Mesenteric fat pad (tissue), 1 donor: ENCODE measurements around the gene MGAT1. TPM values are rescaled to one million over a fixed set of nuclear protein-coding genes. Genes with fewer than 3 reads are reported as not detected.
A peak's percentile ranks its signal among the peaks of the same experiment; 100 is the strongest.
"Not testable (repeated sequence)": the region's sequence is repeated elsewhere in the genome, so short reads cannot be mapped to it uniquely, and the experiment has no call there.

Experiments used
- DNase-seq: peaks from one replicate; pipeline ENCODE4 v3.0.0-alpha.2; 2020; ENCODE audit warnings: low spot score
- total RNA-seq: library from RNA; stranded (reverse); fragmentation: NEBNext Ultra II Directional; extraction: Animal tissue kit (Norgen Biotek cat#: 25700); gene quantifications from one replicate; pipeline ENCODE4 v1.2.1, GENCODE V29; 2021
- donor health status: DM: yes; HTN: yes; CAD: no.

Gene MGAT1
- total RNA-seq, 1 donor from 2014 or later, result 380 TPM

GRCh38 chr5:180786531-180787398 is 15.8 kb downstream of the MGAT1 start:
- DNase-seq, result no peak

- no peak for DNase-seq
These were observed 16.8 kb downstream of the MGAT1 start for GRCh38 chr5:180785794-180786221.

- no peak for DNase-seq
These were observed 17.4 kb downstream of the MGAT1 start for GRCh38 chr5:180785121-180785781.

GRCh38 chr5:180784497-180785097 is 18.0 kb downstream of the MGAT1 start:
- no peak for DNase-seq

- DNase-seq, result no peak
These were observed 19.1 kb downstream of the MGAT1 start for GRCh38 chr5:180783340-180784052.

- no peak for DNase-seq
These were observed 19.9 kb downstream of the MGAT1 start for GRCh38 chr5:180782748-180783147.

GRCh38 chr5:180781900-180782326 is 20.7 kb downstream of the MGAT1 start:
- not testable (repeated sequence) for DNase-seq

- no peak for DNase-seq
These were observed 22.5 kb downstream of the MGAT1 start for GRCh38 chr5:180779985-180780610.

GRCh38 chr5:180777475-180777874 is 25.1 kb downstream of the MGAT1 start:
- no peak for DNase-seq

- no peak for DNase-seq
These were observed 26.2 kb downstream of the MGAT1 start for GRCh38 chr5:180776376-180776775.

GRCh38 chr5:180775624-180776023 is 27.0 kb downstream of the MGAT1 start:
- DNase-seq, result peak; percentile 71

GRCh38 chr5:180771839-180772238 is 30.8 kb downstream of the MGAT1 start:
- no peak for DNase-seq

GRCh38 chr5:180769821-180770220 is 32.8 kb downstream of the MGAT1 start:
- no peak for DNase-seq

- DNase-seq, result no peak
These were observed 47.0 kb downstream of the MGAT1 start for GRCh38 chr5:180755601-180756000.

GRCh38 chr5:180744253-180744652 is 58.4 kb downstream of the MGAT1 start:
- no peak for DNase-seq

- DNase-seq, result no peak
These were observed 59.9 kb downstream of the MGAT1 start for GRCh38 chr5:180742727-180743126.

GRCh38 chr5:180740953-180741352 is 61.7 kb downstream of the MGAT1 start:
- not testable (repeated sequence) for DNase-seq

- no peak for DNase-seq
These were observed 62.6 kb downstream of the MGAT1 start, which contains the start of gene OR2Y1 for GRCh38 chr5:180739958-180740357. Gene OR2Y1, minus strand, starts transcription at chr5:180740058. Its CDS starts 0 bp downstream, at chr5:180740058.

- no peak for DNase-seq
These were observed 63.3 kb downstream of the MGAT1 start for GRCh38 chr5:180739271-180739670.

- DNase-seq, result no peak
These were observed 66.1 kb downstream of the MGAT1 start for GRCh38 chr5:180736536-180736935.
